HEK293 (cell line): ENCODE measurements around the gene SPC24.
A peak's percentile ranks its signal among the peaks of the same experiment; 100 is the strongest.

Source experiments
- BCL11A ChIP-seq: fragments of 450-650 bp; formaldehyde crosslinking; IDR thresholded peaks from 2 replicates; pipeline ENCODE4 v1.5.1; 2016; ENCODE audit warnings: low read depth, missing biosample characterization, missing genetic modification characterization
- GLIS2 ChIP-seq: fragments of 450-650 bp; formaldehyde crosslinking; IDR thresholded peaks from 2 replicates; pipeline ENCODE4 v1.5.1; 2016; ENCODE audit warnings: missing biosample characterization, missing genetic modification characterization
- HOXA7 ChIP-seq: sonication (generic); formaldehyde crosslinking; IDR thresholded peaks from 2 replicates; pipeline ENCODE4 v1.8.1; 2022; ENCODE audit warnings: missing genetic modification reagents, borderline replicate concordance
- KLF16 ChIP-seq: fragments of 450-650 bp; formaldehyde crosslinking; IDR thresholded peaks from 2 replicates; pipeline ENCODE4 v1.5.1; 2017; ENCODE audit warnings: missing biosample characterization, missing genetic modification characterization
- RBAK ChIP-seq: fragments of 450-650 bp; formaldehyde crosslinking; IDR thresholded peaks from 2 replicates; pipeline ENCODE4 v1.5.1; 2016; ENCODE audit warnings: missing biosample characterization, missing genetic modification characterization
- SALL2 ChIP-seq: fragments of 450-650 bp; formaldehyde crosslinking; IDR thresholded peaks from 2 replicates; pipeline ENCODE4 v1.5.0; 2017; ENCODE audit warnings: missing biosample characterization, mild to moderate bottlenecking, missing genetic modification characterization, borderline replicate concordance
- WT1 ChIP-seq: fragments of 450-650 bp; formaldehyde crosslinking; IDR thresholded peaks from 2 replicates; pipeline ENCODE4 v1.5.1; 2016; ENCODE audit warnings: missing biosample characterization, missing genetic modification characterization
- ZBTB21 ChIP-seq: fragments of 450-650 bp; formaldehyde crosslinking; IDR thresholded peaks from 2 replicates; pipeline ENCODE4 v1.5.1; 2017; ENCODE audit warnings: missing biosample characterization, missing genetic modification characterization
- ZBTB8A ChIP-seq: fragments of 450-650 bp; formaldehyde crosslinking; IDR thresholded peaks from 2 replicates; pipeline ENCODE4 v1.5.1; 2016; ENCODE audit warnings: missing biosample characterization, missing genetic modification characterization
- ZIC2 ChIP-seq: fragments of 450-650 bp; formaldehyde crosslinking; IDR thresholded peaks from 2 replicates; pipeline ENCODE4 v1.5.1; 2016; ENCODE audit warnings: missing biosample characterization, missing genetic modification characterization
- ZNF112 ChIP-seq: fragments of 450-650 bp; formaldehyde crosslinking; IDR thresholded peaks from 2 replicates; pipeline ENCODE4 v1.5.0; 2017; ENCODE audit warnings: missing biosample characterization, missing genetic modification characterization
- ZNF133 ChIP-seq: fragments of 450-650 bp; formaldehyde crosslinking; IDR thresholded peaks from 2 replicates; pipeline ENCODE4 v1.5.1; 2016; ENCODE audit warnings: missing biosample characterization, missing genetic modification characterization
- ZNF157 ChIP-seq: fragments of 450-650 bp; formaldehyde crosslinking; IDR thresholded peaks from 2 replicates; pipeline ENCODE4 v1.5.1; 2016; ENCODE audit warnings: missing biosample characterization, missing genetic modification characterization
- ZNF184 ChIP-seq: fragments of 450-650 bp; IDR thresholded peaks from 2 replicates; pipeline ENCODE4 v1.5.1; 2018; ENCODE audit warnings: missing biosample characterization, mild to moderate bottlenecking, missing genetic modification characterization
- ZNF19 ChIP-seq: fragments of 450-650 bp; formaldehyde crosslinking; IDR thresholded peaks from 2 replicates; pipeline ENCODE4; 2016; ENCODE audit warnings: missing biosample characterization, missing genetic modification characterization, low read depth
- ZNF2 ChIP-seq: fragments of 450-650 bp; formaldehyde crosslinking; IDR thresholded peaks from 2 replicates; pipeline ENCODE4 v1.5.1; 2016; ENCODE audit warnings: missing biosample characterization, missing genetic modification characterization
- ZNF214 ChIP-seq: fragments of 450-650 bp; formaldehyde crosslinking; IDR thresholded peaks from 2 replicates; pipeline ENCODE4 v1.5.1; 2017; ENCODE audit warnings: missing biosample characterization, mild to moderate bottlenecking, missing genetic modification characterization, borderline replicate concordance
- ZNF221 ChIP-seq: fragments of 450-650 bp; formaldehyde crosslinking; IDR thresholded peaks from 2 replicates; pipeline ENCODE4 v1.5.1; 2017; ENCODE audit warnings: missing biosample characterization, missing genetic modification characterization, borderline replicate concordance
- ZNF324 ChIP-seq: fragments of 450-650 bp; formaldehyde crosslinking; IDR thresholded peaks from 2 replicates; pipeline ENCODE4 v1.5.1; 2016; ENCODE audit warnings: missing biosample characterization, missing genetic modification characterization
- ZNF335 ChIP-seq: fragments of 450-650 bp; formaldehyde crosslinking; conservative IDR thresholded peaks from 2 replicates; pipeline ENCODE4 v1.5.1; 2016; ENCODE audit warnings: missing biosample characterization, missing genetic modification characterization
- ZNF394 ChIP-seq: fragments of 450-650 bp; formaldehyde crosslinking; IDR thresholded peaks from 2 replicates; pipeline ENCODE4 v1.5.1; 2016; ENCODE audit warnings: missing biosample characterization, missing genetic modification characterization, mild to moderate bottlenecking, moderate library complexity, borderline replicate concordance
- ZNF501 ChIP-seq: fragments of 450-650 bp; formaldehyde crosslinking; IDR thresholded peaks from 2 replicates; pipeline ENCODE4 v1.5.1; 2016; ENCODE audit warnings: missing biosample characterization, missing genetic modification characterization
- ZNF544 ChIP-seq: fragments of 450-650 bp; formaldehyde crosslinking; IDR thresholded peaks from 2 replicates; pipeline ENCODE4 v1.5.0; 2017; ENCODE audit warnings: missing biosample characterization, missing genetic modification characterization
- ZNF561 ChIP-seq: fragments of 450-650 bp; IDR thresholded peaks from 2 replicates; pipeline ENCODE4 v1.5.1; 2018; ENCODE audit warnings: missing biosample characterization, missing genetic modification characterization, borderline replicate concordance
- ZNF843 ChIP-seq: fragments of 450-650 bp; formaldehyde crosslinking; IDR thresholded peaks from 2 replicates; pipeline ENCODE4 v1.5.1; 2016; ENCODE audit warnings: missing biosample characterization, missing genetic modification characterization
- ZSCAN30 ChIP-seq: fragments of 450-650 bp; IDR thresholded peaks from 2 replicates; pipeline ENCODE4 v1.5.1; 2018; ENCODE audit warnings: missing biosample characterization, mild to moderate bottlenecking, missing genetic modification characterization, moderate library complexity
- TF ChIP-seq, protein P1 (sequence below): fragments of 450-650 bp; formaldehyde crosslinking; IDR thresholded peaks from 2 replicates; pipeline ENCODE4 v1.5.0; 2017; ENCODE audit warnings: missing biosample characterization, missing genetic modification characterization, borderline replicate concordance
- TF ChIP-seq, protein P2 (sequence below): fragments of 450-650 bp; formaldehyde crosslinking; IDR thresholded peaks from 2 replicates; pipeline ENCODE4 v1.5.1; 2016; ENCODE audit warnings: missing biosample characterization, missing genetic modification characterization
- TF ChIP-seq, protein P3 (sequence below): fragments of 450-650 bp; formaldehyde crosslinking; IDR thresholded peaks from 2 replicates; pipeline ENCODE4 v1.5.1; 2016; ENCODE audit warnings: missing biosample characterization, missing genetic modification characterization, borderline replicate concordance
- TF ChIP-seq, protein P4 (sequence below): fragments of 450-650 bp; formaldehyde crosslinking; IDR thresholded peaks from 2 replicates; pipeline ENCODE4 v1.5.1; 2017; ENCODE audit warnings: missing biosample characterization, missing genetic modification characterization
- TF ChIP-seq, protein P5 (sequence below): fragments of 450-650 bp; formaldehyde crosslinking; IDR thresholded peaks from 2 replicates; pipeline ENCODE4 v1.5.1; 2016; ENCODE audit warnings: missing biosample characterization, missing genetic modification characterization

The SPC24 gene

DNA sequence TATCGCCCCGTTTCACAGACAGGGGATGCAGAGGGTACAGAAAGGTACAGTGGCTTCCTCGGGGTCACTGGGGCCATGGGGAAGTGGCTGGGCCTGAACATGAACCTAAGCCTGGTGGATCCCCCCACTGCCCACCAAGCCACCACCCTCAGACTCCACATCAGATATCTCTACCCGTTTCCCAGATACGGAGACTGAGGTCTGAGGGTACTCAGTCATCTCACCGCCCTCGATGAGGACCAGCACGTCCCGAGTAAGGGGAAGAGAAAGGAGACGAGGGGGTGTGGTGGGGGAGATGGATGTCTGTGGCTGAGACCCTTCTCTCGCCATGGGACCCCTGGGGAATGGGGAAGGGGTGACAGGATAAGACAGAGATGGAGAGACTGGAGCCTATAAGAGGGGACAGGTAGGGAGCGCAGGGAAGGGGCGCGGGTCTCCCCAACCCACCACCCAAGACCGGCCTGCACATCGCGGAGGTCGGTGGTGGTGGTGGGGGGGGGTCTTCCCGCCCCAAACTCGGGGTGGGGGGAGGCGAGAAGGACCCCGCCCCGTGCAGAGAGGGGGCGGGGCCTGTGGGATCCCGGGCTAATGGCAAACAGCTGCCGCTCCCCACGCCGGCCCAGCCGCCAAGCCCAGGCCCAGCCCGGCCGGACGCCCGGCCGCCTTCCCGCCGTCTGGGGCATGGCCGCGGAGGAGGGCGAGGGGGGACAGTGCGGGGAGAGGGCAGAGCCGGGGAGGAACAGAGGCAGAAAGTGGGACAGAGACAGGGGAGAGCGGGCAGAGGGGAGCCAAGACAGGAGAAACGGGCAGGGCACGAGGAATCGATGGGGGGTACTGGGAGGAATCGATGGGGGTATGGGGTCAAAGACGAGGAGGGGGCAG, 41.1 kb upstream of the SPC24 start (continued):
- TF ChIP-seq, protein P1, sequence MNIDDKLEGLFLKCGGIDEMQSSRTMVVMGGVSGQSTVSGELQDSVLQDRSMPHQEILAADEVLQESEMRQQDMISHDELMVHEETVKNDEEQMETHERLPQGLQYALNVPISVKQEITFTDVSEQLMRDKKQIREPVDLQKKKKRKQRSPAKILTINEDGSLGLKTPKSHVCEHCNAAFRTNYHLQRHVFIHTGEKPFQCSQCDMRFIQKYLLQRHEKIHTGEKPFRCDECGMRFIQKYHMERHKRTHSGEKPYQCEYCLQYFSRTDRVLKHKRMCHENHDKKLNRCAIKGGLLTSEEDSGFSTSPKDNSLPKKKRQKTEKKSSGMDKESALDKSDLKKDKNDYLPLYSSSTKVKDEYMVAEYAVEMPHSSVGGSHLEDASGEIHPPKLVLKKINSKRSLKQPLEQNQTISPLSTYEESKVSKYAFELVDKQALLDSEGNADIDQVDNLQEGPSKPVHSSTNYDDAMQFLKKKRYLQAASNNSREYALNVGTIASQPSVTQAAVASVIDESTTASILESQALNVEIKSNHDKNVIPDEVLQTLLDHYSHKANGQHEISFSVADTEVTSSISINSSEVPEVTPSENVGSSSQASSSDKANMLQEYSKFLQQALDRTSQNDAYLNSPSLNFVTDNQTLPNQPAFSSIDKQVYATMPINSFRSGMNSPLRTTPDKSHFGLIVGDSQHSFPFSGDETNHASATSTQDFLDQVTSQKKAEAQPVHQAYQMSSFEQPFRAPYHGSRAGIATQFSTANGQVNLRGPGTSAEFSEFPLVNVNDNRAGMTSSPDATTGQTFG (tag by site-specific recombination) = no peak
- no peak for TF ChIP-seq BCL11A (tag by site-specific recombination)
- TF ChIP-seq ZNF112 (tag by site-specific recombination) = no peak
- TF ChIP-seq, protein P2, sequence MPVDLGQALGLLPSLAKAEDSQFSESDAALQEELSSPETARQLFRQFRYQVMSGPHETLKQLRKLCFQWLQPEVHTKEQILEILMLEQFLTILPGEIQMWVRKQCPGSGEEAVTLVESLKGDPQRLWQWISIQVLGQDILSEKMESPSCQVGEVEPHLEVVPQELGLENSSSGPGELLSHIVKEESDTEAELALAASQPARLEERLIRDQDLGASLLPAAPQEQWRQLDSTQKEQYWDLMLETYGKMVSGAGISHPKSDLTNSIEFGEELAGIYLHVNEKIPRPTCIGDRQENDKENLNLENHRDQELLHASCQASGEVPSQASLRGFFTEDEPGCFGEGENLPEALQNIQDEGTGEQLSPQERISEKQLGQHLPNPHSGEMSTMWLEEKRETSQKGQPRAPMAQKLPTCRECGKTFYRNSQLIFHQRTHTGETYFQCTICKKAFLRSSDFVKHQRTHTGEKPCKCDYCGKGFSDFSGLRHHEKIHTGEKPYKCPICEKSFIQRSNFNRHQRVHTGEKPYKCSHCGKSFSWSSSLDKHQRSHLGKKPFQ = no peak
- TF ChIP-seq, protein P3, sequence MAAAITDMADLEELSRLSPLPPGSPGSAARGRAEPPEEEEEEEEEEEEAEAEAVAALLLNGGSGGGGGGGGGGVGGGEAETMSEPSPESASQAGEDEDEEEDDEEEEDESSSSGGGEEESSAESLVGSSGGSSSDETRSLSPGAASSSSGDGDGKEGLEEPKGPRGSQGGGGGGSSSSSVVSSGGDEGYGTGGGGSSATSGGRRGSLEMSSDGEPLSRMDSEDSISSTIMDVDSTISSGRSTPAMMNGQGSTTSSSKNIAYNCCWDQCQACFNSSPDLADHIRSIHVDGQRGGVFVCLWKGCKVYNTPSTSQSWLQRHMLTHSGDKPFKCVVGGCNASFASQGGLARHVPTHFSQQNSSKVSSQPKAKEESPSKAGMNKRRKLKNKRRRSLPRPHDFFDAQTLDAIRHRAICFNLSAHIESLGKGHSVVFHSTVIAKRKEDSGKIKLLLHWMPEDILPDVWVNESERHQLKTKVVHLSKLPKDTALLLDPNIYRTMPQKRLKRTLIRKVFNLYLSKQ (tag by site-specific recombination) = no peak
- TF ChIP-seq ZNF214 (tag by site-specific recombination) = no peak
- no peak for TF ChIP-seq KLF16
- TF ChIP-seq ZNF324 (tag by site-specific recombination) = no peak; the same call in 1 of the 2 replicates
- TF ChIP-seq ZNF501 (tag by site-specific recombination) = no peak
- TF ChIP-seq ZNF133 (tag by site-specific recombination) = no peak
- no peak for TF ChIP-seq SALL2 (tag by site-specific recombination)
- TF ChIP-seq HOXA7 (CRISPR knock-in tag) = no peak
- TF ChIP-seq ZNF2 (tag by site-specific recombination) = no peak
- TF ChIP-seq ZNF221 (tag by site-specific recombination) = no peak
- peak; percentile 77 for TF ChIP-seq ZBTB8A (tag by site-specific recombination)
- TF ChIP-seq ZNF184 (tag by site-specific recombination) = no peak
- no peak for TF ChIP-seq ZBTB21
- TF ChIP-seq ZNF843 = no peak
- TF ChIP-seq ZNF19 (tag by site-specific recombination) = no peak
- TF ChIP-seq ZNF157 (tag by site-specific recombination) = no peak
- no peak for TF ChIP-seq ZNF544 (tag by site-specific recombination)
- peak; percentile 76 for TF ChIP-seq ZNF335 (tag by site-specific recombination)
- TF ChIP-seq, protein P4, sequence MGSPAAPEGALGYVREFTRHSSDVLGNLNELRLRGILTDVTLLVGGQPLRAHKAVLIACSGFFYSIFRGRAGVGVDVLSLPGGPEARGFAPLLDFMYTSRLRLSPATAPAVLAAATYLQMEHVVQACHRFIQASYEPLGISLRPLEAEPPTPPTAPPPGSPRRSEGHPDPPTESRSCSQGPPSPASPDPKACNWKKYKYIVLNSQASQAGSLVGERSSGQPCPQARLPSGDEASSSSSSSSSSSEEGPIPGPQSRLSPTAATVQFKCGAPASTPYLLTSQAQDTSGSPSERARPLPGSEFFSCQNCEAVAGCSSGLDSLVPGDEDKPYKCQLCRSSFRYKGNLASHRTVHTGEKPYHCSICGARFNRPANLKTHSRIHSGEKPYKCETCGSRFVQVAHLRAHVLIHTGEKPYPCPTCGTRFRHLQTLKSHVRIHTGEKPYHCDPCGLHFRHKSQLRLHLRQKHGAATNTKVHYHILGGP = no peak
- TF ChIP-seq ZNF561 = no peak
- no peak for TF ChIP-seq ZSCAN30
- no peak for TF ChIP-seq RBAK
- TF ChIP-seq GLIS2 (tag by site-specific recombination) = peak; percentile 48
- no peak for TF ChIP-seq WT1 (tag by site-specific recombination)
- TF ChIP-seq ZIC2 = no peak
- TF ChIP-seq ZNF394 = no peak
- TF ChIP-seq, protein P5, sequence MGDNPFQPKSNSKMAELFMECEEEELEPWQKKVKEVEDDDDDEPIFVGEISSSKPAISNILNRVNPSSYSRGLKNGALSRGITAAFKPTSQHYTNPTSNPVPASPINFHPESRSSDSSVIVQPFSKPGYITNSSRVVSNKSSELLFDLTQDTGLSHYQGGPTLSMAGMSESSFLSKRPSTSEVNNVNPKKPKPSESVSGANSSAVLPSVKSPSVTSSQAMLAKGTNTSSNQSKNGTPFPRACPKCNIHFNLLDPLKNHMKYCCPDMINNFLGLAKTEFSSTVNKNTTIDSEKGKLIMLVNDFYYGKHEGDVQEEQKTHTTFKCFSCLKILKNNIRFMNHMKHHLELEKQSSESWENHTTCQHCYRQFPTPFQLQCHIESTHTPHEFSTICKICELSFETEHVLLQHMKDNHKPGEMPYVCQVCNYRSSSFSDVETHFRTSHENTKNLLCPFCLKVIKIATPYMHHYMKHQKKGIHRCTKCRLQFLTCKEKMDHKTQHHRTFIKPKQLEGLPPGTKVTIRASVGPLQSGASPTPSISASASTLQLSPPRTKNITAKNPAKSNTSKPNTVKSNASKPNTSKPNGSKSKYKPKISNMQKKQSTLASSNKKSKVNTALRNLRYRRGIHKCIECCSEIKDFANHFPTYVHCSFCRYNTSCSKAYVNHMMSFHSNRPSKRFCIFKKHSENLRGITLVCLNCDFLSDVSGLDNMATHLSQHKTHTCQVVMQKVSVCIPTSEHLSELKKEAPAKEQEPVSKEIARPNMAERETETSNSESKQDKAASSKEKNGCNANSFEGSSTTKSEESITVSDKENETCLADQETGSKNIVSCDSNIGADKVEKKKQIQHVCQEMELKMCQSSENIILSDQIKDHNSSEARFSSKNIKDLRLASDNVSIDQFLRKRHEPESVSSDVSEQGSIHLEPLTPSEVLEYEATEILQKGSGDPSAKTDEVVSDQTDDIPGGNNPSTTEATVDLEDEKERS (tag by site-specific recombination) = no peak
